Activated T-cell treated with anti-CD3 and anti-CD28 coated beads for 1 hour (primary cell): Measurements from ENCODE around the gene OR10D3.
"Not testable (repeated sequence)": the region's sequence is repeated elsewhere in the genome, so short reads cannot be mapped to it uniquely, and the experiment has no call there.

Experiments
- DNase-seq: peaks from one replicate; pipeline ENCODE4 v3.0.0-alpha.2; 2020; ENCODE audit warnings: low read depth

The OR10D3 gene

DNA sequence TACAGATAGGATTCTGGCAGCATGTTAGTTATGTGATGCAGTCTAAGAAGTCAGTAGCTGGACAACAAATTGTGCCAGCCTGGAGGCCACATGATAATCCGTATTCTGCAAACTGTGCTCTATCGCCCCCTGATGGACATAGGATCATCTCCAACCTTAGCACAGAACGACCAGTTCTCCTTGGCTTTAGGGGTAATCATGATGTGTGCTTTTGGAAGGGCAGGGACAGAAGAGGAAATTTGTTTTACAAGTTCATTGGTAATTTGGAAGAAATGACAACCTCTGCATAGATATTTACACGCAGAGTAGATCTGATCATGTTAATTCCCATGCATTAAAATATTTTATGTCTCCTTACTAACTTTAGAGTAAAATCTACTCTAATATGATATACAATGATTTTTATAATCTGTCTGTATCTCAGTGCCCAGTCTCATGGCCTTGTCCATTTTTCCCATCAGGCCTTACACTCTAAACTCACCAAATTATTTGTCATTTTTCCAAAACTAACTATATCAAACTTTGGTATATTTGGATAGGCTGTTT lies 12.1 kb downstream of the OR10D3 start:
- peak; percentile 8 for DNase-seq

GRCh38 chr11:124197999-124198398 lies 14.9 kb downstream of the OR10D3 start:
- DNase-seq, result no peak

- no peak for DNase-seq
Measured at GRCh38 chr11:124198897-124199296, 15.8 kb downstream of the OR10D3 start.

- no peak for DNase-seq
Measured at GRCh38 chr11:124199702-124200101, 16.6 kb downstream of the OR10D3 start.

DNA sequence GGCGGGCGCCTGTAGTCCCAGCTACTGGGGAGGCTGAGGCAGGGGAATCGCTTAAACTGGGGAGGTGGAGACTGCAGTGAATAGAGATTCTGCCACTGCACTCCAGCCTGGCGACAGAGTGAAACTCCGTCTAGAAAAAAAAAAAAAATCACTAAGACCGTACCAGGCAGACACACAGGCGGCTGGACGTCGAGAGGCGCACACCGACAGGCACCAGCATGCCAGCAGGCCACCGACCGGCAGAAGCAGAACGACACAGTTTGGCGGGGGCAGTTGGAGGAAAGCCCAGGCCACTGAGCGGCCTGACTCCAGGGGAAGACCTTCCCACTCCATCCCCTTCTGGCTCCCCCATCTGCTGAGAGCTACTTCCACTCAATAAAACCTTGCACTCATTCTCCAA lies 17.5 kb downstream of the OR10D3 start:
- DNase-seq, result no peak

- DNase-seq, result no peak
Measured at GRCh38 chr11:124202951-124203350, 19.8 kb downstream of the OR10D3 start.

DNA sequence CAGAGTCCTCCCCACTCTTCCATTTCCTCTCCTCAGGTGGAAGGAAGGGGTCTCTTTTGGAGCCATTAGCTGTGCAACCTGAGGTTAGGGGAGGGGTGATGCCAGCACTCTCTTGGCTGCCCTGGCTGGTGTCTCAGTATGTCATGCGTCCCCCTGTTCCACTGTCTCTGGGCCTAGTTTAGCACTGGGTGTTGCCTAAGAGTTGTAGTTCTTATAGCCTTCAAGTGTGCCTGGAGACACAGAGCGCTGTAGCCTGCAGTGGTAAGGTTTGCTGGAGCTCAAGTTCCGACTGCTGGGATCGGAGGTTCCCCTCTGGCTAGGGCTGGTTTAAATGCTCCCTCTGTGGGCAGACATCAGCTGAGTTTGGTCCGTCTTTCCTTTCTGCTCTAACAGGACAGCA lies 20.9 kb downstream of the OR10D3 start:
- no peak for DNase-seq

DNA sequence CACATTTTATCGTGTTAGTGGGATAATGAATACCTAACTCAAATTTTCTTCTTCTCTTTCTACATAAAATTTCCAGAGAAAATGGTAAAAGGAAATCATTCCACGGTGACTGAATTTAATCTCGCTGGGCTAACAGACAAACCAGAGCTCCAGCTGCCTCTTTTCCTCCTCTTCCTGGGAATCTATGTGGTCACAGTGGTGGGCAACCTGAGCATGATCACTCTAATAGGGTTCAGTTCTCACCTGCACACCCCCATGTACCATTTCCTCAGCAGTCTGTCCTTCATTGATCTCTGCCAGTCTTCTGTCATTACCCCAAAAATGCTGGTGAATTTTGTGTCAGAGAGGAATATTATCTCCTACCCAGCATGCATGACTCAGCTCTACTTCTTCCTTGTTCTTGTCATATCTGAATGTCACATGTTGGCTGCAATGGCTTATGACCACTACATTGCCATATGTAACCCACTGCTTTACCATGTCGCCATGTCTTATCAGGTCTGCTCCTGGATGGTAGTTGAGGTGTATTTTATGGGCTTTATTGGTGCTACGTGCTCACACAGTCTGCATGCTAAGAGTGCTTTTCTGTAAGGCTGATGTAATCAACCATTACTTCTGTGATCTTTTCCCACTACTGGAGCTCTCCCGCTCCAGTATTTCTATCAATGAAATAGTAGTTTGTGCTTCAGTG lies 24.1 kb downstream of the OR10D3 start:
- DNase-seq, result no peak

DNA sequence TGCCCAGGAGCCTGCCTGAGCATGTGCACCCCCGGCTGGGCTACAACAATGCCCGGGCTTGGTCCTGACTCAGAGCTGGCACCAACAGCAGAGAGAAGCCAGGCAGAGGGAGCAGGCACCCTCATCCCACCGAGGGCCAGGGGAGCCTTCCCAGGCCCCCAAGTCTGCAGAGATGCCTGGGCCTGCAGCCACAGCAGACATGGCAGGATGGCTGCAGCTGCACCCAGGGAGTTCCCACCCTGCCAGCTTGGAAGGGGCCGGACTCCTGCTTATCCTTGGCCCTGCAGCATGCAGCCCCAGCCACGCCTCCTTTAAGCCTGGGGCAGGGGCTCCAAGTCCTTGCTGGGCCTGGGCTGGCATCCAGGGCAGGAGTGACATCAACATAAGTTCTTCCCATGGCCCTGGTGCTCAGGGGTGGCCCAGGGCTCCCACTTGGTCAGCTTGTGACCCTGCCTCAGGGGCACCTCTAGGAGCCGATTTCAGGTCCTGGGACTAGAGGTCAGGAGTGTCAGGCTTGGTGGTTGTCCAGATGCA lies 26.7 kb downstream of the OR10D3 start:
- DNase-seq, result no peak

- no peak for DNase-seq
Measured at GRCh38 chr11:124210421-124210820, 27.3 kb downstream of the OR10D3 start.

DNA sequence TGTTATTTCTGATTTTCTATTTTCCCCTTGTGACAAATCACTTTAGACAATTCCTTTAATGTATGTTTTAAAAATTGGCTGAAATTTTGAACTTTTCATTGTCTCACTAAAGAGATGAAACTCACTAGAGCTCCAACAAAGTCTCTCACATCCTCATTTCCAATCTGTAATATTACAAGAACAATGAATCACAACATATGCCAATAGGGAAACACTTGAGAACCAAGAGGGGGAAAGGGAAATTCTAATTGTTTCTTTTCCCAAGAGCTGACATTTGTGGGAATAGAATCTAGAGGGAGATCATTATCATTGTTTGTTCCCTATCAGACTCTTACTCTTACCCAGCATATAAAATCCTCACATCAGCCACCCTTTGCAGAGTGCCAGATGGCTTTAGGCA lies 28.2 kb downstream of the OR10D3 start:
- no peak for DNase-seq

DNA sequence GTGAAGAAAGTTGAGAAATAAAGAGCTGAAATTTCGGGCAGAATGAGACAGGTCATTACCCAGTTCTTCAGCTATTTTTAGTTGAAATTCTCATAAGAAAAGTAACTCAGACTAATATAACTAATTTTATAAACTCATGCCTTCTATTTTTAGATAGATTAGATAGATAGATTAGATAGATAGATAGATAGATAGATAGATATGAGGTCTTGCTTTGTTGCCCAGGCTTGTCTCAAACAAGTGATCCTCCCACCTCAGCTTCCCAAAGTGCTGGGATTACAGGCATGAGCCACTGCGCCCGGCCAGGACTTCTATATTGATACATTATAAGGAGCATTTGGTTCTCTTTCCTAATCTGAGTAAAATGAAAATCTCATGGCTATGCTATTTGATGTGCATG lies 30.9 kb downstream of the OR10D3 start:
- no peak for DNase-seq

GRCh38 chr11:124219126-124219525 lies 36.0 kb downstream of the OR10D3 start:
- DNase-seq, result no peak

DNA sequence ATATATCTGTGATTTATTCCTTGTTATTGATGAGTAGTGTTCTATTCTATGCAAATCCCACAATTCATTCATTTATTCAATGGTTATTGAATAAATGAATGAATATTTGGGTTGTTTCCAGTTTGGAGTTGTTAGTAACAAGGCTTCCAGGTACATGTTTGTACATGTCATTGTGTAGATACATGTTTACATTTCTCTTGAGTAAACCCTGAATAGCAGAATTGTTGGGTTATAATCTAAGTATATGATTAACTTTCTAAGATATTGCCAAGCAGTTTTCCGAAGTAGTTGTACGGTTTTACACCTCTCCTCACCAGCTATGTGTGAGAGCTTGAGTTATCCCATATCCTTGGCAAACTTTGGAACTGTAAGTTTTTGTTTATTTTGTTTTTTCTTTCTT lies 39.3 kb downstream of the OR10D3 start:
- no peak for DNase-seq

DNA sequence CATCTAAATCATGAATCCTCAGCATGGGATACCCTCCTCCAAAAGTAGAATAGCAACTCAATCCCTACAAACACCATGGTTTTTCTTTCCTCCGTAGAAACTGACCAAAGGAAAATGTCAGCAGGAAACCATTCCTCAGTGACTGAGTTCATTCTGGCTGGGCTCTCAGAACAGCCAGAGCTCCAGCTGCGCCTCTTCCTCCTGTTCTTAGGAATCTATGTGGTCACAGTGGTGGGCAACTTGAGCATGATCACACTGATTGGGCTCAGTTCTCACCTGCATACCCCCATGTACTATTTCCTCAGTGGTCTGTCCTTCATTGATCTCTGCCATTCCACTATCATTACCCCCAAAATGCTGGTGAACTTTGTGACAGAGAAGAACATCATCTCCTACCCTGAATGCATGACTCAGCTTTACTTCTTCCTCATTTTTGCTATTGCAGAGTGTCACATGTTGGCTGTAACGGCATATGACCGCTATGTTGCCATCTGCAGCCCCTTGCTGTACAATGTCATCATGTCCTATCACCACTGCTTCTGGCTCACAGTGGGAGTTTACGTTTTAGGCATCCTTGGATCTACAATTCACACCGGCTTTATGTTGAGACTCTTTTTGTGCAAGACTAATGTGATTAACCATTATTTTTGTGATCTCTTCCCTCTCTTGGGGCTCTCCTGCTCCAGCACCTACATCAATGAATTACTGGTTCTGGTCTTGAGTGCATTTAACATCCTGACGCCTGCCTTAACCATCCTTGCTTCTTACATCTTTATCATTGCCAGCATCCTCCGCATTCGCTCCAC lies 41.7 kb downstream of the OR10D3 start:
- DNase-seq, result not testable (repeated sequence)

DNA sequence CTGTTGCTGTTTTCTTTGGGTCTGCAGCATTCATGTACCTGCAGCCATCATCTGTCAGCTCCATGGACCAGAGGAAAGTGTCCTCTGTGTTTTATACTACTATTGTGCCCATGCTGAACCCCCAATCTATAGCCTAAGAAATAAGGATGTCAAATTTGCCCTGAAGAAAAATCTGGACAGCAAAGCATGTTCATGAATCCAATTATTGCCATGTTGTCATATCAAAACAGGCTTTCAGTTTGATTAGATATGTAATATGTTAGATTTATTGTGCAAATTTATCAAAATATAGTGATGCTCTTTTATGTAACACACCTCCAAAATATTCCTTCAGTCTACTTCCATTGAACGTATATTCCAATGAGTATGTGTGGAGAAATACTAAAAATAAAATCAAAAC lies 42.3 kb downstream of the OR10D3 start:
- DNase-seq, result no peak

DNA sequence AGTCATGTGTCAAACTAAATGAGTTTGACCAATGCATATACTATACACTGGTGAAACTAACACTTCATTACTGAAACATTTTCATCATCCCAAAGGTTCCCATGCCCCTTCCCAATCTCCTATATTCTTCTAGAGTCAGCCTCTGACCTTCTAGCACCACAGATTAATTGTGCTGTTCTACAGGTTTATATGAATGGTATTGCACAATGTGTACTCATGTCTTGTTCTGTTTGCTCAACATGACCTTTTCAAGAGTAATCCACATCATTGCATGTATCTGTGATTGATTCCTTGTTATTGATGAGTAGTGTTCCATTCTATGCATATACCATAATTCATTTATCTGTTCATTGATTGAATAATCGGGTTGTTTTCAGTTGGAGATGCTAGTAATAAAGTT lies 50.2 kb downstream of the OR10D3 start:
- no peak for DNase-seq
